H1 (cell line): ENCODE data around the gene GAN. TPM values are rescaled to one million over a fixed set of nuclear protein-coding genes. Genes with fewer than 3 reads are reported as not detected.

ENCODE experiments used
- BCL11A ChIP-seq, 2 experiments: IDR thresholded peaks; one replicate each; pipeline ENCODE4 v1.6.1; 2011; ENCODE audit warnings: low read depth in 2 of 2, low read length in 2 of 2, mild to moderate bottlenecking in 2 of 2
- CHD7 ChIP-seq: fragments of 300-600 bp; sonication (generic); IDR thresholded peaks from 2 replicates; pipeline ENCODE4 v1.7.1; 2012; ENCODE audit warnings: low read length, moderate library complexity, mild to moderate bottlenecking, inconsistent platforms; ENCODE audit not compliant: insufficient replicate concordance
- GTF2F1 ChIP-seq: IDR thresholded peaks from 2 replicates; pipeline ENCODE4 v1.6.1; 2012; ENCODE audit warnings: low read depth, low read length, improper control_type of control experiment, borderline replicate concordance
- MAX ChIP-seq: IDR thresholded peaks from 2 replicates; pipeline ENCODE4 v1.6.1; 2012; ENCODE audit warnings: inconsistent platforms
- SP1 ChIP-seq: IDR thresholded peaks from 2 replicates; pipeline ENCODE4 v1.6.1; 2011; ENCODE audit warnings: low read depth, low read length
- SP4 ChIP-seq: IDR thresholded peaks from 2 replicates; pipeline ENCODE4 v1.6.1; 2012; ENCODE audit warnings: low read length, inconsistent platforms
- TCF12 ChIP-seq: IDR thresholded peaks from 2 replicates; pipeline ENCODE4 v1.6.1; 2011; ENCODE audit warnings: low read depth, mild to moderate bottlenecking, low read length
- ZNF274 ChIP-seq: IDR thresholded peaks from 2 replicates; pipeline ENCODE4 v1.7.0; 2012; ENCODE audit warnings: low read length, borderline replicate concordance; ENCODE audit errors: extremely low read depth
- polyA plus RNA-seq, 7 experiments: library from polyadenylated mRNA; depleted of rRNA in 3 of 7; stranded (reverse) in 5 of 7; unstranded in 2 of 7; fragments of >200 nt in 5 of 7; fragments of 200-250 nt in 2 of 7; gene quantifications; 1 replicate in 5 of 7; 2 replicates in 1 of 7; 4 replicates in 1 of 7; pipeline versions ENCODE4 v1.2.1 to v1.2.3, GENCODE V29; 2011 to 2013; ENCODE audit warnings: missing spikeins in 2 of 7, mixed read lengths in 2 of 7
- total RNA-seq: library from RNA; stranded (reverse); fragmentation: NEBNext Ultra II Directional; extraction: Animal tissue kit (Norgen Biotek cat#: 25700); gene quantifications from 2 replicates; pipeline ENCODE4 v1.2.1, GENCODE V29; 2021

The GAN gene
- total and polyA plus RNA-seq, 2 of the 8 experiments (the other 6 are each of a cell fraction or from before 2014, with no cell fraction given): 4.5 to 23.9 TPM

- TF ChIP-seq ZNF274 (no peak), SP1 (no peak), CHD7 (no peak), MAX (no peak), BCL11A (IDR thresholded peaks at IDR 0.05; ENCODE audit: low read depth in 2 of 2, low read length in 2 of 2) (no peak), TCF12 (no peak), GTF2F1 (no peak), SP4 (no peak)
- TF ChIP-seq, all 59 proteins: peak for 0
These were observed 28.6 kb upstream of the GAN start (continued) for GRCh38 chr16:81286190-81286589.
